Activated CD8-positive, alpha-beta memory T cell treated with anti-CD3 and anti-CD28 coated beads, Interleukin-2, amount 50 U/mL, for 48 hours (primary cell): ENCODE results near the gene LMTK2.
A peak's percentile ranks its signal among the peaks of the same experiment; 100 is the strongest.

Experiments used
- DNase-seq: peaks from one replicate; pipeline ENCODE4 v3.0.0-alpha.2; 2020

LMTK2 gene

GRCh38 chr7:98240961-98241673 lies 134.5 kb downstream of the LMTK2 start:
- DNase-seq, result peak; percentile 60

- DNase-seq, result no peak
Observed at GRCh38 chr7:98241674-98242241, 135.1 kb downstream of the LMTK2 start.

- DNase-seq, result no peak
Observed at GRCh38 chr7:98242342-98242741, 135.7 kb downstream of the LMTK2 start.

- no peak for DNase-seq
Observed at GRCh38 chr7:98242934-98243333, 136.3 kb downstream of the LMTK2 start.

GRCh38 chr7:98244871-98245270 lies 138.2 kb downstream of the LMTK2 start:
- no peak for DNase-seq

- no peak for DNase-seq
Observed at GRCh38 chr7:98248156-98248555, 141.5 kb downstream of the LMTK2 start.

- DNase-seq, result no peak
Observed at GRCh38 chr7:98249106-98249505, 142.4 kb downstream of the LMTK2 start.

GRCh38 chr7:98250789-98251188 lies 144.1 kb downstream of the LMTK2 start:
- DNase-seq, result peak; percentile 66

- DNase-seq, result no peak
Observed at GRCh38 chr7:98251231-98251600, 144.6 kb downstream of the LMTK2 start.

- peak; percentile 92 for DNase-seq
Observed at GRCh38 chr7:98251601-98252424, 145.2 kb downstream of the LMTK2 start, which contains the start of gene TECPR1. TECPR1 (minus strand) TSS chr7:98252232; CDS start chr7:98246146, 6,086 bp downstream.

GRCh38 chr7:98252425-98253054 lies 145.9 kb downstream of the LMTK2 start:
- no peak for DNase-seq

GRCh38 chr7:98254516-98254915 lies 147.9 kb downstream of the LMTK2 start:
- DNase-seq, result no peak

GRCh38 chr7:98254951-98255610 lies 148.4 kb downstream of the LMTK2 start:
- no peak for DNase-seq

GRCh38 chr7:98256431-98256830 lies 149.8 kb downstream of the LMTK2 start:
- no peak for DNase-seq

GRCh38 chr7:98257701-98258100 lies 151.0 kb downstream of the LMTK2 start:
- DNase-seq, result no peak
